Stimulated activated CD4-positive, alpha-beta T cell treated with anti-CD3 and anti-CD28 coated beads, Interleukin-2, amount 100 ng/mL, for 48 hours (primary cell): ENCODE data around the gene HIF1A.
A peak's percentile ranks its signal among the peaks of the same experiment; 100 is the strongest.
"Not testable (repeated sequence)": the region's sequence is repeated elsewhere in the genome, so short reads cannot be mapped to it uniquely, and the experiment has no call there.

ENCODE experiments used
- DNase-seq, 2 donors: peaks; one replicate each; pipeline ENCODE4 v3.0.0-alpha.2; 2020

The HIF1A gene

GRCh38 chr14:61675291-61675690 lies 20.0 kb upstream of the HIF1A start:
- DNase-seq, result no peak

- DNase-seq, result no peak
Observed at GRCh38 chr14:61677479-61677878, 17.8 kb upstream of the HIF1A start.

- no peak for DNase-seq
Observed at GRCh38 chr14:61678975-61679374, 16.3 kb upstream of the HIF1A start.

- DNase-seq, result no peak
Observed at GRCh38 chr14:61681413-61681812, 13.9 kb upstream of the HIF1A start.

- no peak for DNase-seq
Observed at GRCh38 chr14:61683108-61683507, 12.2 kb upstream of the HIF1A start.

GRCh38 chr14:61690039-61690438 lies 5.3 kb upstream of the HIF1A start:
- DNase-seq, result no peak

- no peak for DNase-seq
Observed at GRCh38 chr14:61690982-61691381, 4.3 kb upstream of the HIF1A start.

GRCh38 chr14:61691495-61691894 lies 3.8 kb upstream of the HIF1A start:
- no peak for DNase-seq

- DNase-seq, result no peak
Observed at GRCh38 chr14:61694039-61694438, 1.3 kb upstream of the HIF1A start.

- DNase-seq, result peak; percentile 41 to 45
Observed at GRCh38 chr14:61695695-61696527, 598 bp downstream of the HIF1A start.

GRCh38 chr14:61696753-61697318 lies 1.5 kb downstream of the HIF1A start:
- DNase-seq, result no peak

GRCh38 chr14:61698206-61698980 lies 3.1 kb downstream of the HIF1A start:
- no peak for DNase-seq

- DNase-seq, result no peak
Observed at GRCh38 chr14:61699027-61699426, 3.7 kb downstream of the HIF1A start.

GRCh38 chr14:61700104-61700886 lies 5.0 kb downstream of the HIF1A start:
- no peak for DNase-seq

GRCh38 chr14:61701946-61702345 lies 6.6 kb downstream of the HIF1A start:
- no peak for DNase-seq

- DNase-seq, result no peak
Observed at GRCh38 chr14:61703342-61704129, 8.2 kb downstream of the HIF1A start.

- DNase-seq, result no peak
Observed at GRCh38 chr14:61704554-61704953, 9.2 kb downstream of the HIF1A start.

- DNase-seq, result no peak
Observed at GRCh38 chr14:61705017-61705416, 9.7 kb downstream of the HIF1A start.

- no peak for DNase-seq
Observed at GRCh38 chr14:61706096-61706690, 10.9 kb downstream of the HIF1A start.

- DNase-seq, result not testable (repeated sequence)
Observed at GRCh38 chr14:61707774-61708173, 12.5 kb downstream of the HIF1A start.

- not testable (repeated sequence) for DNase-seq
Observed at GRCh38 chr14:61708693-61709092, 13.4 kb downstream of the HIF1A start.
